DMS79 treated with DMSO at 0.1 percent for 48 hours (cell line): ENCODE measurements around the gene CCNG1.

Experiments used
- DNase-seq: peaks from one replicate; lab custom pipeline; 2025; lab: John Stamatoyannopoulos, UW

Gene CCNG1

GRCh38 chr5:163489745-163490075 lies 52.3 kb downstream of the CCNG1 start:
- no peak for DNase-seq
